GM18909 (cell line): ENCODE results near the gene KIAA0930.

Experiments used
- ATAC-seq: cut with Tn5 transposase; IDR thresholded peaks from one replicate; pipeline ENCODE4 v1.9.1; 2021; ENCODE audit warnings: mild to moderate bottlenecking; ENCODE audit not compliant: unreplicated experiment, poor library complexity

KIAA0930 gene

GRCh38 chr22:45155050-45155840 is 85.4 kb downstream of the KIAA0930 start:
- ATAC-seq: no peak

GRCh38 chr22:45154383-45154782 is 86.3 kb downstream of the KIAA0930 start:
- no peak for ATAC-seq

- ATAC-seq: no peak
Observed at GRCh38 chr22:45151503-45151902, 89.2 kb downstream of the KIAA0930 start.

- ATAC-seq: no peak
Observed at GRCh38 chr22:45150139-45150538, 90.6 kb downstream of the KIAA0930 start.

- ATAC-seq: no peak
Observed at GRCh38 chr22:45149671-45150070, 91.0 kb downstream of the KIAA0930 start.

GRCh38 chr22:45144916-45145315 is 95.8 kb downstream of the KIAA0930 start:
- no peak for ATAC-seq

GRCh38 chr22:45142376-45142775 is 98.3 kb downstream of the KIAA0930 start:
- ATAC-seq: no peak
